K562 (cell line): Measurements from ENCODE around the gene RBSN. TPM values are rescaled to one million over a fixed set of nuclear protein-coding genes. Genes with fewer than 3 reads are reported as not detected.
A peak's percentile ranks its signal among the peaks of the same experiment; 100 is the strongest.

Source experiments
- AFF1 ChIP-seq, 2 experiments: fragments of 450-650 bp; IDR thresholded peaks; 2 replicates each; pipeline ENCODE4 v1.6.1; 2018; ENCODE audit warnings: mild to moderate bottlenecking in 2 of 2, low read depth in 1 of 2; ENCODE audit not compliant: partially characterized antibody in 2 of 2
- HEY1 ChIP-seq: fragments of 250-450 bp; sonication (Bioruptor Pico); IDR thresholded peaks from 2 replicates; pipeline ENCODE4 v1.5.0; 2020; ENCODE audit warnings: mild to moderate bottlenecking, moderate library complexity, borderline replicate concordance
- NFXL1 ChIP-seq: fragments of 450-650 bp; formaldehyde crosslinking; IDR thresholded peaks from 2 replicates; pipeline ENCODE4 v1.4.0; 2021; ENCODE audit warnings: mild to moderate bottlenecking
- NR2C1 ChIP-seq, 2 experiments: fragments of 450-650 bp; IDR thresholded peaks; 2 replicates each; pipeline ENCODE4 v1.6.1; 2017; ENCODE audit warnings: mild to moderate bottlenecking in 2 of 2, antibody characterized with exemption in 1 of 2, inconsistent platforms in 1 of 2, missing compliant biosample characterization in 1 of 2, missing genetic modification characterization in 1 of 2
- POLR2A ChIP-seq: fragments of 450-650 bp; conservative IDR thresholded peaks from 2 replicates; pipeline ENCODE4 v1.6.1; 2016
- SMARCA4 ChIP-seq: fragments of 450-650 bp; IDR thresholded peaks from 2 replicates; pipeline ENCODE4 v1.6.1; 2016
- TFAM ChIP-seq: fragments of 250-450 bp; sonication (Bioruptor Pico); conservative IDR thresholded peaks from 2 replicates; pipeline ENCODE4 v1.5.0; 2021; ENCODE audit warnings: mild to moderate bottlenecking, moderate library complexity
- ZNF239 ChIP-seq: fragments of 250-450 bp; sonication (Bioruptor Pico); IDR thresholded peaks from 2 replicates; pipeline ENCODE4 v1.4.0; 2020; ENCODE audit warnings: mild to moderate bottlenecking
- ZNF3 ChIP-seq: fragments of 250-450 bp; sonication (Bioruptor Pico); IDR thresholded peaks from 2 replicates; pipeline ENCODE4 v1.5.0; 2021; ENCODE audit warnings: mild to moderate bottlenecking, moderate library complexity
- polyA plus RNA-seq, 8 experiments: library from polyadenylated mRNA; depleted of rRNA in 4 of 8; stranded (reverse) in 5 of 8; unstranded in 3 of 8; fragments of >200 nt; fragmentation: Nextera tagmentation in 2 of 8; fragmentation: Illumina TruSeq in 1 of 8; extraction: Ambion mirVana in 2 of 8; extraction: Trizol in 1 of 8; gene quantifications; 2 replicates each; pipeline versions ENCODE4 v1.2.1 to v1.2.3, GENCODE V29; 2011 to 2014; ENCODE audit warnings: inconsistent platforms in 1 of 8, missing spikeins in 1 of 8
- total RNA-seq, 7 experiments: library from RNA; depleted of rRNA in 6 of 7; stranded (reverse); fragments of >200 nt in 6 of 7; fragmentation: Illumina TruSeq in 2 of 7; extraction: Trizol in 2 of 7; gene quantifications; 2 replicates each; pipeline versions ENCODE4 v1.2.1 to v1.2.3, GENCODE V29; 2011 to 2021; ENCODE audit warnings: low replicate concordance in 1 of 7
- TF ChIP-seq, protein P1 (sequence below): sonication (generic); formaldehyde crosslinking; IDR thresholded peaks from 2 replicates; pipeline ENCODE4 v1.8.0; 2022; ENCODE audit warnings: mild to moderate bottlenecking, missing genetic modification reagents

Gene RBSN
- total and polyA plus RNA-seq, 9 of the 15 experiments (the other 6 are each of a cell fraction or from before 2014, with no cell fraction given), result 2.9 to 19.6 (median 15.0) TPM

- TF ChIP-seq NFXL1 (CRISPR knock-in tag), result no peak
- TF ChIP-seq ZNF239, result no peak
- TF ChIP-seq, protein P1, sequence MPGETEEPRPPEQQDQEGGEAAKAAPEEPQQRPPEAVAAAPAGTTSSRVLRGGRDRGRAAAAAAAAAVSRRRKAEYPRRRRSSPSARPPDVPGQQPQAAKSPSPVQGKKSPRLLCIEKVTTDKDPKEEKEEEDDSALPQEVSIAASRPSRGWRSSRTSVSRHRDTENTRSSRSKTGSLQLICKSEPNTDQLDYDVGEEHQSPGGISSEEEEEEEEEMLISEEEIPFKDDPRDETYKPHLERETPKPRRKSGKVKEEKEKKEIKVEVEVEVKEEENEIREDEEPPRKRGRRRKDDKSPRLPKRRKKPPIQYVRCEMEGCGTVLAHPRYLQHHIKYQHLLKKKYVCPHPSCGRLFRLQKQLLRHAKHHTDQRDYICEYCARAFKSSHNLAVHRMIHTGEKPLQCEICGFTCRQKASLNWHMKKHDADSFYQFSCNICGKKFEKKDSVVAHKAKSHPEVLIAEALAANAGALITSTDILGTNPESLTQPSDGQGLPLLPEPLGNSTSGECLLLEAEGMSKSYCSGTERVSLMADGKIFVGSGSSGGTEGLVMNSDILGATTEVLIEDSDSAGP (CRISPR knock-in tag), result no peak
- TF ChIP-seq AFF1 (IDR thresholded peaks at IDR 0.05; ENCODE audit: low read depth in 1 of 2, partially characterized antibody in 2 of 2), result no peak
- no peak for TF ChIP-seq TFAM (CRISPR knock-in tag)
- no peak for TF ChIP-seq HEY1 (CRISPR knock-in tag)
- TF ChIP-seq POLR2A, result no peak
- no peak for TF ChIP-seq NR2C1 (IDR thresholded peaks at IDR 0.05)
- no peak for TF ChIP-seq NR2C1 (tag; IDR thresholded peaks at IDR 0.05)
- no peak for TF ChIP-seq ZNF3 (CRISPR knock-in tag)
- TF ChIP-seq SMARCA4, result 0 out of 2 replicates have a peak, but pooled peaks have one; percentile 21
Measured at GRCh38 chr3:15042936-15043335, 56.0 kb downstream of the RBSN start (continued).
